8988T (cell line): ENCODE measurements around the gene TTC39C.
A peak's percentile ranks its signal among the peaks of the same experiment; 100 is the strongest.
"Not testable (repeated sequence)": the region's sequence is repeated elsewhere in the genome, so short reads cannot be mapped to it uniquely, and the experiment has no call there.

Experiments used
- DNase-seq: peaks from one replicate; pipeline ENCODE4 v3.0.0; 2011

The TTC39C gene

DNA sequence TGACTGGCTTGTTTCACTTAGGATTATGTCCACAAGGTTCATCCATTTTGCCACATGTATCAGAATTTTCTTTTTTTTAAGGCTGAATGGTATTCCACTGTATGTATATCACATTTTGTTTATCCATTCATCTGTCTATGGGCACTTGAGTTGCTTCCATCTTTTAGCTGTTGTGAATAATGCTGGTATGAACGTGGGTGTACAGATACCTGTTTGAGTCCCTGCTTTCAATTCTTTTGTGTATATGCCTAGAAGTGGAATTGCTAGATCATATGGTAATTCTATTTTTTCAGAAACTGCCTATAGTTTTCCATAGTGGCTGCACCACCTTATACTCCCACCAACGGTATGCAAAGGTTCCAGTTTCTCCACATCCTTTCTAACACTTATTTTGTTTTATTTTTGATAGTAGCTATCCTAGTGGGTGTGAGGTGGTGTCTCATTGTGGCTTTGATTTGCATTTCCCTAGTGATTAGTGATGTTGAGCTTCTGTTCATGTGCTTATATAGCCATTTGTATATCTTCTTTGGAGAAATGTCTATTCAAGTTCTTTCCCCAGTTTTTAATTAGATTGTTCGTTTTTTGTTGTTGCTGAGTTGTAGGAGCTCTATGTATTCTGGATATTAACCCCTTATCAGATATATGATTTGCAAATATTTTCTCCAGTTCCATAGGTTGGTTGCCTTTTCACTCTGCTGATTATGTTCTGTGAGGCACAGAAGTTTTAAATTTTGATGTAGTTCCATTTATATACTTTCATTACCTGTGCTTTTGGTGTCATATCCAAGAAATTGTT is 40.7 kb downstream of the TTC39C start:
- DNase-seq, result no peak

GRCh38 chr18:24055878-24056277 is 41.3 kb downstream of the TTC39C start:
- DNase-seq, result no peak

DNA sequence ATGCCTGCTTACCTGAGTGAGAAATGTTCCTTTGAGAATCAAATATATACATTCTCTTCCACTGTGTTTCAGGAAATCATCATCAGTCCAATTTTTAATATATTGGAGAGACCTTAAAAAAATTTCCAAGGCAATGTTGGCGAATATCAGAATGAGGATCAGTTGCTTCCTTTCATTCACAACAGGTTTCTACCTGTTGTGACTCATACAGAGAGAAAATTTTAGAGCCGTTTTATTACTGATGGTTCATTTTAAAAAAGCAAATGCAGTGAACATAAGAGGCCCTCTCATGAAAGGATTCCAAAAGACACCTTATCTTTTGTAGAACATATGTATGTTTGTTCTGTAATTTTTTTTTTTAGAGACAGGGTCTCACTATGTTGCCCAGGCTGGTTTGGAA is 42.0 kb downstream of the TTC39C start:
- no peak for DNase-seq

DNA sequence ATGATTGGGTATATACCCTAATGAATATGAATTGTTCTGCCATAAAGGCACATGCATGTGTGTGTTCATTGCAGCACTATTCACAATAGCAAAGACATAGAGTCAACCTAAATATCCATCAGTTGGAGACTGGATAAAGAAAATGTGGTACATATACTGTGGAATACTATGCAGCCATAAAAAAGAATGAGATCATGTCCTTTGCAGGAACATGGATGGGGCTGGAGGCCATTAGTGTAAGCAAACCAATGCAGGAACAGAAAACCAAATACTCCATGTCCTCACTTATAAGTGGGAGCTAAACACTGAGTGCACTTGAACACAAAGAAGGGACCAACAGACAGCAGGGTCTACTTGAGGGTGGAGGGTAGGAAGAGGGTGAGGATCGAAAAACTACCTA is 43.2 kb downstream of the TTC39C start:
- DNase-seq, result no peak

DNA sequence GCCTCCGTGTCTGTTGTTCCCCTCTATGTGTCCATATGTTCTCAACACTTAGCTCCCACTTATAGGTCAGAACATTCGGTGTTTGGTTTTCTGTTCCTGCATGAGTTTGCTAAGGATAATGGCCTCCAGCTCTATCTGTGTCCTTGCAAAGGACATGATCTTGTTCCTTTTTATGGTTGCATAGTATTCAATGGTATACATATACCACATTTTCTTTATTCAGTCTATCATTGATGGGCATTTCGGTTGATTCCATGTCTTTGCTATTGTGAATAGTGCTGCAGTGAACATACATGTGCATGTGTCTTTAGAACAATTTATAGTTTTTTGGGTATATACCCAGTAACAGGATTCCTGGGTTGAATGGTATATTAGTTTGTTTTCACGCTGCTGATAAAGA is 44.8 kb downstream of the TTC39C start:
- DNase-seq, result not testable (repeated sequence)

DNA sequence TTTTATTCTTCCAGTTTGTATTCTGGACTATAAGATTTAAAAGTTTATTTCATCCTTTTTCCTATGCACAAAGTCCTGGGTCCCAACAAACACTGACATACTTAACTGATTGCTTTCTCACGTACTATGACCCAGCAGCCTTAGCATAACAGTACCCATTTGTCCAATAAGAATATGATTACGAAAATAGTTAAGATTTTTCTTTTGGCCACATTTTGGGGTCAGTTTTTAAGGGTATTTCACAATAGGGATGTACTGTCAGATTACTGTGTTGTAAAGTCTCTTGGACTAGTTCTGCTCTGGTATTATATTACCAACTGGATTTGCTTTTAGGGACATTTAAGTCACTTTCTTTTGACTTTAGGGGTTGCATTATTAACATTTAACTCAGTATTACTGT is 46.1 kb downstream of the TTC39C start:
- no peak for DNase-seq

GRCh38 chr18:24063121-24063731 is 48.7 kb downstream of the TTC39C start:
- no peak for DNase-seq

- no peak for DNase-seq
Measured at GRCh38 chr18:24064391-24065100, 50.0 kb downstream of the TTC39C start.

GRCh38 chr18:24065906-24066305 is 51.4 kb downstream of the TTC39C start:
- no peak for DNase-seq

GRCh38 chr18:24068945-24069693 is 54.6 kb downstream of the TTC39C start:
- DNase-seq, result no peak

- no peak for DNase-seq
Measured at GRCh38 chr18:24071029-24071428, 56.5 kb downstream of the TTC39C start.

- DNase-seq, result no peak
Measured at GRCh38 chr18:24071779-24072178, 57.2 kb downstream of the TTC39C start.

- no peak for DNase-seq
Measured at GRCh38 chr18:24072743-24073142, 58.2 kb downstream of the TTC39C start.

DNA sequence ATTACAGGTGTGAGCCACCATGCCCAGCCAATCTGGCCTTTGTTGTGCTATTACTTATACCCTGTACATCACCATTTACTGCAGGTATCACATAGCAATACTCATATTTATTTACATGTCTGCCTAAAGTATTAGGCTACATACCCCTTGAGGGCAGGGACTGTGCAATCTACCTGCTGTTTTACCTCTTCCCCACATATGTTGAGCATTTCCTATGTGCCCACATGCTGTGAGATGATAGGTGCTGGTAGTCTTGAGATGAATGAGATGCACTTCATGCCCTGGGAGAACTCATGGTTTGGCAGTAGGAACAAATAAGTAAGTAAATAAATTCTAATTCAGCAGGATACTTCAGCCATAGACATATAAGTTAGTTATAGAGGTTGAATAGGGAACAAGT is 59.2 kb downstream of the TTC39C start:
- no peak for DNase-seq

DNA sequence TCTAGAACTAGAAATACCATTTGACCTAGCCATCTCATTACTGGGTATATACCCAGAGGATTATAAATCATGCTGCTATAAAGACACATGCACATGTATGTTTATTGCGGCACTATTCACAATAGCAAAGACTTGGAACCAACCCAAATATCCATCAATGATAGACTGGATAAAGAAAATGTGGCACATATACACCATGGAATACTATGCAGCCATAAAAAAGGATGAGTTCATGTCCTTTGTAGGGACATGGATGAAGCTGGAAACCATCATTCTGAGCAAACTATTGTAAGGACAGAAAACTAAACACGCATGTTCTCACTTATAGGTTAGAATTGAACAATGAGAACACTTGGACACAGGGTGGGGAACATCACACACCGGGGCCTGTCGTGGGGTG is 60.2 kb downstream of the TTC39C start:
- not testable (repeated sequence) for DNase-seq

GRCh38 chr18:24075767-24076597 is 61.4 kb downstream of the TTC39C start:
- peak; percentile 84 for DNase-seq

DNA sequence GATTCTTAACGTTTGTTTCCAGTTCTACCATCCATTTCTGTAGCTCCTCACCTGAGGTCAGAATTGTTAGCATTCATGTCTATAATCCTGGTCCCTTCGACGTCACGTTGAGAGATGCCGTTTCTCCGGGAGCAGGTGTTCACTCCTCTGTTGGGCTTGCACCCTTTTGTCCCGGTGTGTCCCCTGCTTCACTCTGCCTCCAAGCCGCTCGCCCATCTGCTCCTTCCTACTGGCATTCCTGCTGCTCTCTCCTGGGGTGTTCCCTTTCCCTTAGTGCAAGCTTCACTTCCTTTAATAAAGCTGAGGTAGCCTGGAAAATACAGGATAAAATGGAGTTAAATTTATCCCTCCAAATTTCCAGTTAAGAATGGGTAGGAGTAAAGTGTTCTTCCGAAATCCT is 62.4 kb downstream of the TTC39C start:
- DNase-seq, result no peak

DNA sequence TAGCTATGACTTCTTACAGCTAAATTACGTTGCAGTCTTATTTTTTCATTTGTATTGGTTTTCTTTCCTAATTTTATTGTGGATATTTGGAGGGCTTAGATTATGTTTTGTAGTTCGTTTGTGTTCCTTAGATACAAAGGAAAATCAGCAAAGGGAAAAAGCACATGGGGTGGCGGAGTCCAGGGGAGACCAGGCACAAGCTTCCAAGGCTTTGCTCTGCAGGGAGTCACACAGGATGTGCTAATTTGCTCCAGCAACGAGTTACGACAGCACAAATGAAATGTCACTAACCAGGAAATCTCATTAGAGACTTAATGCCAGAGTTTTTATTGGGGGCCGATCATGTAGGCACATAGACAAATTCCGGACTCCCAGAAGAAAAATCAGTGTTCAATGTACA is 63.8 kb downstream of the TTC39C start:
- no peak for DNase-seq

- no peak for DNase-seq
Measured at GRCh38 chr18:24080861-24081260, 66.3 kb downstream of the TTC39C start.

DNA sequence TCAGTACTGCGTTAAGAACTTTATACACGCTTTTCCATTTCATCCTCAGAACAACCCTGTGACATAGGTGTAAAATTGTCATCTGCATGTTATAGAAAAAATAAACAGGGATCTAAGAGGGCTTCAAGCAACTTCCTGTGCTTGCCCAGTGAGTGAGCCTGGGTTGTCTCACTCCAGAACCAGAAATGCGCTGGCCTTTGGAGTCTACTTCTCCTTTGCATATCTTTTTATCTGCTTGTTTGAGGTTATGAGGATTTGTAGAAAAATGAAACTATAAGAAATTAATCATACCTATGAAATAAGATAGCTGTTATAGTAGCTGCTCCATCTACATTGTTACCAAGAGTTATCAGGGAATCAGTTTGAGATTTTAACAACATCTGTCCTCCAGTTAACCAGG is 69.0 kb downstream of the TTC39C start:
- no peak for DNase-seq

DNA sequence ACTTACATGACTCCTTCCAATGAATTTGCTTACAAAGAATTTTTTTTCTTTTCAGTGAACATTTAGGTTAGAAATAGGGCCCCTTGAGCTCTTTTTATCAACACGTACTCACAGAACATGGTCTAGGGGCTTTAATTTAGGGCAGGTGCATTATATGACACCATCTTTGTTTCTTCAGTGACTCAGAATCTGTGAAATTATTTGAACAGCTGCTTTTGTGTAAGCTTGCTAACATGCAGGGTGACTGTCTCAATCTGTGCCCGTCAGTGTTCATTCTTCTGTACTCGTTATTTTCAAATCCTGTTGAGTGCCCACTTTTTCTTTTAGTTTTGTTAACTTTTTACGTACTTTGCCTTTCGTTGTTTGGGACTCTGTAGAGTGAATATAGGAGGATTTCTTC is 71.5 kb downstream of the TTC39C start:
- DNase-seq, result no peak

- no peak for DNase-seq
Measured at GRCh38 chr18:24089076-24089475, 74.5 kb downstream of the TTC39C start.
